HEK293T (cell line): ENCODE results near the gene EPHA4.
"Not testable (repeated sequence)": the region's sequence is repeated elsewhere in the genome, so short reads cannot be mapped to it uniquely, and the experiment has no call there.

Experiments
- CTCF ChIA-PET: fragments of 350-600 bp; formaldehyde crosslinking; extraction: SDS; loops from one replicate; lab custom pipeline; 2021; ENCODE audit warnings: antibody characterized with exemption, inconsistent platforms; lab: Yijun Ruan, JAX
- POLR2A ChIA-PET: fragments of 350-600 bp; formaldehyde crosslinking; extraction: SDS; loops from one replicate; lab custom pipeline; 2020; ENCODE audit warnings: antibody characterized with exemption, inconsistent platforms; lab: Yijun Ruan, JAX
- DNase-seq: peaks from one replicate; pipeline ENCODE4 v3.0.0; 2012; ENCODE audit warnings: mixed read lengths; ENCODE audit errors: extremely low spot score
- ARNT ChIP-seq: fragments of 450-650 bp; IDR thresholded peaks from 2 replicates; pipeline ENCODE4 v1.6.1; 2017; ENCODE audit warnings: mild to moderate bottlenecking
- BHLHE40 ChIP-seq: fragments of 450-650 bp; IDR thresholded peaks from 2 replicates; pipeline ENCODE4 v1.6.1; 2016; ENCODE audit warnings: mild to moderate bottlenecking, moderate library complexity, borderline replicate concordance
- CTBP1 ChIP-seq: fragments of 450-650 bp; IDR thresholded peaks from 2 replicates; pipeline ENCODE4 v1.6.1; 2016; ENCODE audit warnings: borderline replicate concordance
- ELF4 ChIP-seq: fragments of 450-650 bp; IDR thresholded peaks from 2 replicates; pipeline ENCODE4 v1.6.1; 2017; ENCODE audit warnings: antibody characterized with exemption
- FOXA1 ChIP-seq: fragments of 450-650 bp; IDR thresholded peaks from 2 replicates; pipeline ENCODE4 v1.6.1; 2016; ENCODE audit warnings: mild to moderate bottlenecking
- FOXK2 ChIP-seq: fragments of 450-650 bp; IDR thresholded peaks from 2 replicates; pipeline ENCODE4 v1.6.1; 2016; ENCODE audit warnings: mild to moderate bottlenecking
- FOXM1 ChIP-seq: fragments of 450-650 bp; IDR thresholded peaks from 2 replicates; pipeline ENCODE4 v1.6.1; 2017; ENCODE audit warnings: mild to moderate bottlenecking, borderline replicate concordance
- HDGF ChIP-seq: fragments of 450-650 bp; IDR thresholded peaks from 2 replicates; pipeline ENCODE4 v1.6.1; 2017; ENCODE audit warnings: antibody characterized with exemption, borderline replicate concordance
- L3MBTL2 ChIP-seq: fragments of 450-650 bp; conservative IDR thresholded peaks from 2 replicates; pipeline ENCODE4 v1.6.1; 2016; ENCODE audit warnings: mild to moderate bottlenecking
- LEF1 ChIP-seq: fragments of 450-650 bp; IDR thresholded peaks from 2 replicates; pipeline ENCODE4 v1.6.1; 2017; ENCODE audit warnings: mild to moderate bottlenecking, borderline replicate concordance
- NFRKB ChIP-seq: fragments of 450-650 bp; IDR thresholded peaks from 2 replicates; pipeline ENCODE4 v1.6.1; 2016; ENCODE audit warnings: mild to moderate bottlenecking, moderate library complexity
- PKNOX1 ChIP-seq: fragments of 450-650 bp; IDR thresholded peaks from 2 replicates; pipeline ENCODE4 v1.6.1; 2016
- SP1 ChIP-seq: fragments of 450-650 bp; IDR thresholded peaks from 2 replicates; pipeline ENCODE4 v1.6.1; 2017
- SUZ12 ChIP-seq: fragments of 450-650 bp; IDR thresholded peaks from 2 replicates; pipeline ENCODE4 v1.6.1; 2016; ENCODE audit warnings: mild to moderate bottlenecking
- TARDBP ChIP-seq: fragments of 450-650 bp; IDR thresholded peaks from 2 replicates; pipeline ENCODE4 v1.6.1; 2016
- ZNF384 ChIP-seq: fragments of 450-650 bp; IDR thresholded peaks from 2 replicates; pipeline ENCODE4 v1.6.1; 2016

The EPHA4 gene

GRCh38 chr2:221513232-221513631, 58.9 kb downstream of the EPHA4 start:
- POLR2A ChIA-PET: no interaction called here
- no peak for DNase-seq
- TF ChIP-seq PKNOX1 (peak; percentile 68), CTBP1 (no peak)
- CTCF ChIA-PET: no interaction called here

GRCh38 chr2:221511325-221511724, 60.8 kb downstream of the EPHA4 start:
- CTCF ChIA-PET: not testable (repeated sequence)

GRCh38 chr2:221506469-221506868, 65.6 kb downstream of the EPHA4 start:
- ChIA-PET CTCF (no interaction called here), POLR2A (no interaction called here)
- DNase-seq: no peak
- no peak for TF ChIP-seq HDGF
- TF ChIP-seq SUZ12: no peak
- no peak for TF ChIP-seq TARDBP
- TF ChIP-seq L3MBTL2: no peak
- TF ChIP-seq PKNOX1: no peak
- TF ChIP-seq FOXK2: no peak
- TF ChIP-seq SP1: no peak
- TF ChIP-seq FOXA1: no peak
- TF ChIP-seq ZNF384: no peak
- TF ChIP-seq BHLHE40: no peak
- TF ChIP-seq CTBP1: no peak
- no peak for TF ChIP-seq LEF1
- no peak for TF ChIP-seq ELF4
- TF ChIP-seq FOXM1: no peak

More at GRCh38 chr2:221511325-221511724, 60.8 kb downstream of the EPHA4 start:
- DNase-seq, POLR2A ChIA-PET: not testable (repeated sequence)

GRCh38 chr2:221505605-221506004, 66.5 kb downstream of the EPHA4 start:
- ChIA-PET POLR2A (no interaction called here), CTCF (no interaction called here)
- no peak for DNase-seq
- TF ChIP-seq ELF4: no peak

- ChIA-PET CTCF (no interaction called here), POLR2A (no interaction called here)
- no peak for DNase-seq
- TF ChIP-seq ARNT (no peak), CTBP1 (no peak), L3MBTL2 (no peak), SUZ12 (no peak), BHLHE40 (no peak), NFRKB (no peak), HDGF (no peak), ZNF384 (no peak), PKNOX1 (no peak), FOXA1 (no peak), ELF4 (no peak), FOXM1 (no peak), FOXK2 (no peak), TARDBP (no peak), LEF1 (no peak), SP1 (no peak)
Observed at GRCh38 chr2:221504905-221505304, 67.2 kb downstream of the EPHA4 start.

- ChIA-PET CTCF (no interaction called here), POLR2A (no interaction called here)
- TF ChIP-seq ZNF384 (no peak), BHLHE40 (no peak), TARDBP (no peak), ELF4 (no peak), LEF1 (no peak), PKNOX1 (no peak), ARNT (no peak), NFRKB (no peak), HDGF (no peak), CTBP1 (no peak), FOXA1 (no peak), FOXM1 (no peak), SP1 (no peak), L3MBTL2 (no peak), SUZ12 (no peak), FOXK2 (no peak)
- no peak for DNase-seq
Observed at GRCh38 chr2:221503965-221504364, 68.1 kb downstream of the EPHA4 start.
